HepG2 (cell line): ENCODE results near the gene FAP. TPM values are rescaled to one million over a fixed set of nuclear protein-coding genes. Genes with fewer than 3 reads are reported as not detected.

Source experiments
- ATAC-seq: fragments of 200-7000 bp; cut with Tn5 transposase; 3 replicates; pipeline ENCODE4 v1.9.1; 2020; ENCODE audit warnings: mild to moderate bottlenecking, moderate library complexity
- BruUV-seq: library from RNA; stranded (reverse); fragments of 400-500 nt; replicated peaks from 2 replicates; lab custom pipeline; 2021; lab: Mats Ljungman, UMichigan
- CTCF ChIA-PET: fragments of 300-600 bp; formaldehyde crosslinking; extraction: SDS; loops from one replicate; lab custom pipeline; 2021; ENCODE audit warnings: low total read pairs, inconsistent platforms, low intra/inter-chr PET ratio; lab: Yijun Ruan, JAX
- POLR2A ChIA-PET: fragments of 350-600 bp; sonication (Branson Sonifier 250); formaldehyde crosslinking; loops from one replicate; lab custom pipeline; 2020; ENCODE audit warnings: antibody characterized with exemption, inconsistent platforms; lab: Yijun Ruan, JAX
- DNase-seq: peaks from one replicate; pipeline ENCODE4 v3.0.0-alpha.2; 2015; ENCODE audit warnings: low spot score
- FAIRE-seq: peaks from 3 replicates; lab custom pipeline; 2011; peaks lifted over from hg19 to GRCh38; lab: Jason Lieb, UNC
- H2AFZ ChIP-seq: one replicate; pipeline ENCODE4 v1.6.1; 2011; ENCODE audit warnings: low read length, inconsistent platforms
- H3K27ac ChIP-seq: fragments of 300-600 bp; 3 replicates; pipeline ENCODE4 v1.8.0; 2011; ENCODE audit warnings: mixed run types, mild to moderate bottlenecking, mixed read lengths, low read length, inconsistent platforms; ENCODE audit not compliant: insufficient read depth; ENCODE audit errors: extremely low read length
- H3K27me3 ChIP-seq, 2 experiments: fragments of 200-600 bp in 1 of 2; 2 replicates in 1 of 2; 3 replicates in 1 of 2; pipeline versions ENCODE4 v1.6.0 to v1.8.0; 2011; ENCODE audit warnings: low read length in 2 of 2, mild to moderate bottlenecking in 2 of 2, moderate library complexity in 2 of 2, inconsistent platforms in 1 of 2; ENCODE audit not compliant: insufficient read depth in 2 of 2, control insufficient read depth in 1 of 2
- H3K36me3 ChIP-seq, 2 experiments: fragments of 200-600 bp in 1 of 2; replicated peaks in 1 of 2; 2 replicates in 1 of 2; 3 replicates in 1 of 2; pipeline versions ENCODE4 v1.5.1 to v1.8.0; 2011; ENCODE audit warnings: low read length in 2 of 2, inconsistent platforms in 1 of 2; ENCODE audit not compliant: insufficient read depth in 2 of 2, control insufficient read depth in 1 of 2
- H3K4me1 ChIP-seq: 2 replicates; pipeline ENCODE4 v1.5.1; 2012; ENCODE audit warnings: low read length, inconsistent platforms; ENCODE audit not compliant: insufficient read depth
- H3K4me2 ChIP-seq: 2 replicates; pipeline ENCODE4 v1.6.0; 2011; ENCODE audit warnings: low read depth, low read length, inconsistent platforms
- H3K4me3 ChIP-seq, 3 experiments: fragments of 200-600 bp in 1 of 3; sonication (generic), shearing (Covaris generic) in 1 of 3; replicated peaks in 1 of 3; 2 replicates each; pipeline ENCODE4 v1.5.1; 2011 to 2016; ENCODE audit warnings: low read length in 3 of 3, inconsistent platforms in 2 of 3, low read depth in 2 of 3, mild to moderate bottlenecking in 2 of 3, control low read depth in 1 of 3, mixed read lengths in 1 of 3; ENCODE audit not compliant: insufficient read depth in 1 of 3
- H3K79me2 ChIP-seq: one replicate; pipeline ENCODE4 v1.6.1; 2011; ENCODE audit warnings: low read length, inconsistent platforms; ENCODE audit not compliant: insufficient read depth
- H3K9ac ChIP-seq: 2 replicates; pipeline ENCODE4 v1.6.0; 2011; ENCODE audit warnings: mild to moderate bottlenecking, low read depth, low read length, inconsistent platforms; ENCODE audit not compliant: insufficient read depth
- H3K9me3 ChIP-seq: 2 replicates; pipeline ENCODE4 v1.5.1; 2012; ENCODE audit warnings: mild to moderate bottlenecking, low read length
- H4K20me1 ChIP-seq: 2 replicates; pipeline ENCODE4 v1.6.0; 2011; ENCODE audit warnings: inconsistent platforms, mild to moderate bottlenecking, low read length, moderate library complexity; ENCODE audit not compliant: insufficient read depth
- ATF7-NPFF ChIP-seq: sonication (generic); formaldehyde crosslinking; IDR thresholded peaks from 2 replicates; pipeline ENCODE4 v1.8.1; 2023; ENCODE audit warnings: mild to moderate bottlenecking, low read depth, missing genetic modification reagents, moderate library complexity
- KIAA2018 ChIP-seq: sonication (generic); formaldehyde crosslinking; IDR thresholded peaks from 2 replicates; pipeline ENCODE4 v1.5.0; 2020; ENCODE audit warnings: mild to moderate bottlenecking, missing genetic modification reagents, borderline replicate concordance
- SOX13 ChIP-seq, 3 experiments: fragments of 450-650 bp in 1 of 3; sonication (generic) in 1 of 3; formaldehyde crosslinking in 1 of 3; IDR thresholded peaks in 2 of 3; conservative IDR thresholded peaks in 1 of 3; 2 replicates each; pipeline versions ENCODE4 v1.5.0 to v1.6.1; 2016 to 2020; ENCODE audit warnings: antibody characterized with exemption in 1 of 3, mild to moderate bottlenecking in 1 of 3, missing compliant biosample characterization in 1 of 3, missing genetic modification reagents in 1 of 3, moderate library complexity in 1 of 3
- STAT6 ChIP-seq: sonication (generic); formaldehyde crosslinking; IDR thresholded peaks from 2 replicates; pipeline ENCODE4 v1.4.0; 2020; ENCODE audit warnings: missing genetic modification reagents, mild to moderate bottlenecking, borderline replicate concordance
- TARDBP ChIP-seq: sonication (generic); formaldehyde crosslinking; IDR thresholded peaks from 2 replicates; pipeline ENCODE4 v1.8.0; 2022; ENCODE audit warnings: mild to moderate bottlenecking, missing genetic modification reagents
- TRIM24 ChIP-seq: sonication (generic); formaldehyde crosslinking; IDR thresholded peaks from 2 replicates; pipeline ENCODE4 v1.8.0; 2022; ENCODE audit warnings: mild to moderate bottlenecking, missing genetic modification reagents
- ZNF136 ChIP-seq: sonication (generic); formaldehyde crosslinking; IDR thresholded peaks from 2 replicates; pipeline ENCODE4 v1.8.1; 2022; ENCODE audit warnings: low read depth, mild to moderate bottlenecking, moderate library complexity, missing genetic modification reagents
- ZNF512 ChIP-seq: sonication (generic); formaldehyde crosslinking; IDR thresholded peaks from 2 replicates; pipeline ENCODE4 v1.4.0; 2020; ENCODE audit warnings: mild to moderate bottlenecking, missing genetic modification reagents
- ZNF556 ChIP-seq: sonication (generic); formaldehyde crosslinking; IDR thresholded peaks from 2 replicates; pipeline ENCODE4 v1.4.0; 2020; ENCODE audit warnings: mild to moderate bottlenecking, missing genetic modification reagents, borderline replicate concordance
- ZSCAN31 ChIP-seq: sonication (generic); formaldehyde crosslinking; IDR thresholded peaks from 2 replicates; pipeline ENCODE4 v1.5.0; 2020; ENCODE audit warnings: low read depth, mild to moderate bottlenecking, missing genetic modification reagents
- WGBS: methylation state at CpG from one replicate; pipeline ENCODE4 v1.1.6; 2017; ENCODE audit warnings: low lambda C conversion rate; 5-methylcytosine and 5-hydroxymethylcytosine counted together
- in situ Hi-C: cut with HindIII; loops from 2 replicates; pipeline ENCODE4 v1.10.0; 2017; ENCODE audit warnings: low pct_unique_long_range_greater_than_20kb; ENCODE audit not compliant: extremely low pct_ligation_motif_present
- intact Hi-C: fragments of 100-400 bp; cut with micrococcal nuclease; formaldehyde crosslinking; loops from one replicate; pipeline ENCODE4 v1.10.0; 2022; ENCODE audit not compliant: unreplicated experiment
- polyA plus RNA-seq, 8 experiments: library from polyadenylated mRNA; depleted of rRNA in 3 of 8; stranded (reverse) in 7 of 8; unstranded in 1 of 8; fragments of >200 nt; fragmentation: Illumina TruSeq in 4 of 8; extraction: Trizol in 4 of 8; gene quantifications; 2 replicates each; pipeline versions ENCODE4 v1.2.1 to v1.2.3, GENCODE V29; 2011 to 2016; ENCODE audit warnings: low read depth in 4 of 8, missing spikeins in 1 of 8, mixed read lengths in 1 of 8; ENCODE audit not compliant: insufficient read depth in 1 of 8
- total RNA-seq, 5 experiments: library from RNA; depleted of rRNA; stranded (reverse); fragments of >200 nt; fragmentation: Illumina TruSeq; extraction: Trizol; gene quantifications; 2 replicates each; pipeline ENCODE4 v1.2.3, GENCODE V29; 2016; ENCODE audit warnings: low read depth in 1 of 5

Gene FAP
- total and polyA plus RNA-seq, 2 of the 13 experiments (the other 11 are each of a cell fraction or from before 2014, with no cell fraction given): not detected

GRCh38 chr2:162266460-162266760 is 23.2 kb upstream of the FAP start:
- POLR2A ChIA-PET: no interaction called here
- intact Hi-C loops: no loop called here
- 100% methylated on average over 1 of the region's 1 CpG for WGBS
- TF ChIP-seq TARDBP (CRISPR knock-in tag): no peak
- TF ChIP-seq ZSCAN31 (CRISPR knock-in tag): no peak
- no peak for TF ChIP-seq ZNF556 (CRISPR knock-in tag)
- no peak for TF ChIP-seq ZNF136 (CRISPR knock-in tag)
- TF ChIP-seq SOX13 (IDR thresholded peaks at IDR 0.05): no peak
- no peak for TF ChIP-seq SOX13 (CRISPR knock-in tag; conservative IDR thresholded peaks at IDR 0.05 in 1 of 2, IDR thresholded peaks at IDR 0.05 in 1 of 2)
- no peak for TF ChIP-seq STAT6 (CRISPR knock-in tag)
- no peak for TF ChIP-seq TRIM24 (CRISPR knock-in tag)
- no peak for TF ChIP-seq ATF7-NPFF (CRISPR knock-in tag)
- TF ChIP-seq KIAA2018: no peak
- no peak for TF ChIP-seq ZNF512 (CRISPR knock-in tag)

More at GRCh38 chr2:162266460-162266760, 23.2 kb upstream of the FAP start:
- no peak overlapping the region for H3K27ac ChIP-seq
- no peak overlapping the region for H3K4me3 ChIP-seq
- no peaks in the 10 kb centered on the region for H3K4me1 ChIP-seq
- no TSS peak for BruUV-seq
- ATAC-seq: no peak
- no peaks in the 10 kb centered on the region for H3K9me3 ChIP-seq
- no peak overlapping the region for H3K9ac ChIP-seq
- H3K36me3 ChIP-seq: no peaks in the 10 kb centered on the region
- CTCF ChIA-PET: no interaction called here
- H4K20me1 ChIP-seq: no peaks in the 10 kb centered on the region
- in situ Hi-C loops: no loop called here
- no peak for FAIRE-seq
- H2AFZ ChIP-seq: no peak overlapping the region
- DNase-seq: no peak
- no peaks in the 10 kb centered on the region for H3K79me2 ChIP-seq
- H3K4me2 ChIP-seq: no peak overlapping the region
- no peaks in the 10 kb centered on the region for H3K27me3 ChIP-seq
